OCI-M2 (cell line): ENCODE measurements around the gene GJC2.
"Not testable (repeated sequence)": the region's sequence is repeated elsewhere in the genome, so short reads cannot be mapped to it uniquely, and the experiment has no call there.

Experiments used
- DNase-seq: peaks from one replicate; lab custom pipeline; 2025; ENCODE audit not compliant: unreplicated experiment; lab: John Stamatoyannopoulos, UW

Gene GJC2

GRCh38 chr1:228149406-228150119, at the start of gene GJC2:
TSS of gene GJC2 (plus strand) at chr1:228149930. CDS start at chr1:228157759, 7,829 bp downstream.
- no peak for DNase-seq

GRCh38 chr1:228100822-228101613, 48.7 kb upstream of the GJC2 start:
- no peak for DNase-seq

GRCh38 chr1:228101614-228101993, 48.1 kb upstream of the GJC2 start:
- no peak for DNase-seq

GRCh38 chr1:228101994-228102790, 47.5 kb upstream of the GJC2 start:
- DNase-seq, result no peak

- peak; percentile 43 for DNase-seq
These were observed 46.7 kb upstream of the GJC2 start, which contains the start of gene C1orf35 for GRCh38 chr1:228102791-228103620. TSS of gene C1orf35 (minus strand) at chr1:228103325. CDS start at chr1:228103227, 98 bp downstream.

GRCh38 chr1:228104526-228105269, 45.0 kb upstream of the GJC2 start:
- no peak for DNase-seq

GRCh38 chr1:228105270-228105995, 44.3 kb upstream of the GJC2 start:
- DNase-seq, result no peak

- no peak for DNase-seq
These were observed 43.5 kb upstream of the GJC2 start for GRCh38 chr1:228105996-228106799.

- DNase-seq, result no peak
These were observed 43.0 kb upstream of the GJC2 start for GRCh38 chr1:228106800-228107054.

- DNase-seq, result no peak
These were observed 42.1 kb upstream of the GJC2 start for GRCh38 chr1:228107636-228108035.

- DNase-seq, result no peak
These were observed 41.6 kb upstream of the GJC2 start for GRCh38 chr1:228108055-228108690.

- DNase-seq, result no peak
These were observed 41.0 kb upstream of the GJC2 start for GRCh38 chr1:228108742-228109072.

GRCh38 chr1:228109073-228109961, 40.4 kb upstream of the GJC2 start, which contains the start of gene MRPL55:
TSS of gene MRPL55 (minus strand) at chr1:228109299. CDS start at chr1:228108260, 1,039 bp downstream.
- peak; percentile 72 for DNase-seq

GRCh38 chr1:228109962-228110488, 39.7 kb upstream of the GJC2 start:
- DNase-seq, result no peak

- no peak for DNase-seq
These were observed 39.2 kb upstream of the GJC2 start for GRCh38 chr1:228110556-228110955.

GRCh38 chr1:228111315-228111714, 38.4 kb upstream of the GJC2 start:
- DNase-seq, result not testable (repeated sequence)

- DNase-seq, result no peak
These were observed 37.6 kb upstream of the GJC2 start for GRCh38 chr1:228112167-228112566.
